CD4-positive, alpha-beta T cell treated with Interleukin-6 for 4 hours (primary cell): ENCODE measurements around the gene PDE4D.

Experiments used
- DNase-seq: peaks from one replicate; pipeline ENCODE4 v3.0.0-alpha.2; 2020; ENCODE audit warnings: mixed read lengths

Gene PDE4D

GRCh38 chr5:59648949-59649921, 244.3 kb downstream of the PDE4D start:
- no peak for DNase-seq

DNA sequence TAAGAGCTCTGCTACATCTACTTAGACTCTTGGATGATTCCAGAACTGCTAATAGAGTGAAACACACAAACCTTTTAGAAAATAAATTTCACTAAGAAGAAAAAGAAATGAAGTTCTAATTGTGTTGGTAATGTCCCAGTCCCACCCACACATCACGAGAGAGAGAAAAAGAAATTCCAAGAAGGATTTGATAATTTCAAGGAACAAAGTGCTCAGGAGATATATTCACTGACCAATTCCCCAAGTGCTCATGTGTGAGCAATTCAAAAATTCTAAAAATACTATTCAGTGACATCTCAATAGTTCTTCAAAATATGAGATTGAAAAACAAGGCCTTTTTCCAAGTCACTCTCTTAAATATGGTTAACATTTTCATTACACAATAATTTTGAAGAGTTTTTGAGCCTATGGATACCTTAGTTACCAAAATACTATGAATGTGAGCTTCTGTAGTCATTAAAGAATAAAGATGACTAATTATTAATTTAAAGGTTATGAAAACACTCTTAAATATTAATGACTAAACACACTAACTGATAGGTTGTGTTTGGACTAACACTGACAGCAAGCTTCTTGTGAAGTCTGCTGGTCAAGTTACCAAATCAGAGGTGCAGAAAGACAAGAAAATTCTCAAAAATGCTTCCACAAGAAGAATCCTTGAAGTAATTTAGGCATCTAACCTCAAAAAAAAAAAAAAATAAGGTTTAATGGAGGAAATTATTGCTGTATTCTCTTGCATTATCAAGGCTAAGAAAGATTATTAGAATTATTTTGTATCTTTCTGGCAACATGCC, 245.3 kb downstream of the PDE4D start:
- no peak for DNase-seq

GRCh38 chr5:59645380-59645779, 248.1 kb downstream of the PDE4D start:
- DNase-seq, result no peak

DNA sequence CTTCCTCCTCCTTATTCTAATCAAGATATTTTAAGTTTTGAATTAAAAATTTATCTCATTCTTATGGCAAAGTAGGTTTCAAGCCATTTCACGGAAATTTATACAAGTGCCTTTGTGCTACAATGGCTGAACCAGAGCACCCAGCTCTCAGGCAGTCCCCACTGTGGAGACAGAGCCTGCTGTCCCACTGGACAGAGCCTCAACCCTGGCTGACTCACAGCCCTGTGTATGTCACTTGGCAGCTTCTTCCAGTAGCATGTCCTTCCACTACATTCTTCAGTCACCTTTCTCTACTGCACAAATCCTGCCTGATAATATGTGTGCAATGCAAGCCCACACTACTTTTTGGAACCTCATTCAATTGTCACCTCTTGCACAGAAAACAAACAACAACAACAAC, 253.1 kb downstream of the PDE4D start:
- no peak for DNase-seq

- DNase-seq, result no peak
Observed at GRCh38 chr5:59637884-59638580, 255.5 kb downstream of the PDE4D start.

GRCh38 chr5:59629561-59629960, 264.0 kb downstream of the PDE4D start:
- no peak for DNase-seq

DNA sequence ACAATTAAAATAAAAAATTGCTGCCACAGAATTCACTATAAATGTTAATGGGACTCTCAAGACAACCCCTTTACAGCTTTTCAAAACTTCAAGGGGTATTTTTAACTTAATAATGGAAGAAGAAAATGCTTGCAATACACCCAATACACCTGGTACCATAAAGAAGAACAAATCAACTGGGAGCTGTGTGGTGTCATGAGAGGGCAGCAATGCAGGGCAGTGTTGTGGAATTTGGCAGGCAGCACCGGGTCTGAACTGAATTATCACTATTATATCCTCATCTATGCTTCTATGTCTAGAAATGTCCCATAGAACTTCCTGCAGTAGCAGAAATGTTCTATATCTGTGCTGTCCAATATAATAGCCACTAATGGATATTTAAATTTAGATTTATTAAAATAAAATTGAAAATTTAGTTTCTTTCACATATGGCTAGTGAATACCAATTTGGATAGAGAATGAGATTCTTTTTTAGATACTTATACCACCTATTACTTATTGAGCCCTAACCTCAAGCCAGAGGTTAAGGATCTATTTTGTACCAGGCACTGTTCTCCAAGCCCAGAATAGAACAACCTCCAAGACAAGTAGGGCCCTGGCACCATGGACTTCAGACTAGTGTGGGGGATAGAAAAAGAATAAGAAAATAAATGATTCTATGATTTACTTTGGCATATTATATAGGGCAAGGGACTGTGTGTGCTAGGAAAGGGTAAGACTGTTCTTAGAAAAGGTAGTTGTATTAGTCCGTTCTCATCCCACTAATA, 265.3 kb downstream of the PDE4D start:
- no peak for DNase-seq

DNA sequence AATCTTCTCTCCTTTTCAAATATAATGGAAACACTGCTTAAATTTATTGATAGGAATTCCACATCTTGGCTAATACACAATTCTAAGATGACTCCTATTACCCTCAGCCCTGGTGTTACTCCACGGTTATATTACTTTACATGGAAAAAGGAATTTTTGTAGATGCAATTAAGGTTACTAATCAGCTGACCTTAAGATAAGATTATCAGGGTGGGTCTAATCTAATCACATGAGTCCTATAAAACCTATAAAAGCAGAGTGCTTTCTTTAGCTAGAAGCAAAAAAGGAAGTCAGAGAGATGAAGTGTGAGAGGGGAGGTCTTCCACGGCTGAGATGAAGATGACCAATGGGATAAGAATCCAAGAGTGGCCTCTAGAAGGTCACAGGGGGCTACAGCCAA, 268.6 kb downstream of the PDE4D start:
- DNase-seq, result no peak

- no peak for DNase-seq
Observed at GRCh38 chr5:59622848-59623247, 270.7 kb downstream of the PDE4D start.

DNA sequence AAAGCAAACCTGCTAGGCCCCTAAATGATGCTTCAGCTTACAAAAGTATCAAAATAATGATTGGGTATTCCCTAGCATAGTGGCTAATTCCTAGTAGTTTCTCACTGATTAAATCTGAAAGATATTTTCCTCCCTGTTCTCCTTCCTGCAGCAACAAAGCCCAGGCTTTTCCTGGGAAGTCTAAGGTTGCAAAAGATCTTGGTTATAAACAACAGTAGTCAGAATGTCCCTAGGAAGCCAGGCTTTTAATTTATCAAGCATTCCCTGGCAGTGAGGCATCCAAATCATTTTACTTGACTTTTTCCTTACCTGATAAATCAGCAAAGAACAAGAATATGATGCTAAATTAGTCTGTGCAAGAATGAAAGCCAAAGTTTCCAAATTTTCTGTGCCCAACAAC, 272.0 kb downstream of the PDE4D start:
- no peak for DNase-seq

DNA sequence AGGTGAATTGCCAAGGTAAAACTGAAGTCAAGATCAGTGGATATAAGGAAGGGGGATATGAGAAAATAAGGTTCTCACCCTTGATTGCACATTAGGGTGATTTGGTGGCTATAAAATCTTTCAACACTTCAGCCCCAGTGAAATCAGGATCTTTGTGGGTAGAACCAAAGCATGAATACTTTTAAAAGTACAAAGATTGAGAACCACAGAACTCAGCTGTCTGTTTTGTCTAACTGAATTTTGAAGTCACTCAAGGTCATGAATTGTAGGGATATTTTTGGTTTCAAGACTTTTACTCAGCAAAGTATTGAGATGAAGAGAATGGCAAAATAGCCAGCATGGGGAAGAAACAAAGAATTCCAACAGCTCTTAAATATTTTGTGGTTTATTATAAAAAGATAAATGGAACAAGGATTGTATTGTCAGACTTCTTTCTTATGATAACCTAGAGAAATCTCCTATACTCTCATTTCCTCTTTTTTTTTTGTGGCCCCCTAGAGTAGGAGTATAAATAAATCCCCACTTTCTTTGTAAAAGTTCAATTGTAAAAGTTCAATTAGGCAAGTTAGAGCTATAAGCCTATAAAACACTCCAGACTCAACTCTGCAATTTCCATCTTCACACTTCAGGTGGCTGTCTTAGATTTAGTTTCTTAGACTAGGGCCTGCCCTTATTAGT, 272.9 kb downstream of the PDE4D start:
- DNase-seq, result no peak

DNA sequence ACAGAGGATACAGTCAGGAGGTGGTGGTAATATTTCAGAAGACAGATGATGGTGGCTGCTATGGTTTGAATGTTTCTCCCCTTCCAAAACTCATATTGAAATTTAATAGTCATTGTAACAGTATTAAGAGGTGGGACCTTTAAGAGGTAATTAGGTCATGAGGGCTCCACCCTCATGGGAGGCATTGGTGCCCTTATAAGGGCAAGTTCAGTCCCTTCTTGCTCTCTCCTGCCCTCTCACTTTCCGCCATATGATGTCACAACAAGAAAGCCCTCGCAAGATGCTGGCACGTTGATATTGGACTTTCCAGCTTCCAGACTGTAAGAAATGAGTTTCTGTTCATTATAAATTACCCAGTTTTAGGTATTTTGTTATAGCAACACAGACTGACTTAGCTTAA, 274.9 kb downstream of the PDE4D start:
- no peak for DNase-seq

DNA sequence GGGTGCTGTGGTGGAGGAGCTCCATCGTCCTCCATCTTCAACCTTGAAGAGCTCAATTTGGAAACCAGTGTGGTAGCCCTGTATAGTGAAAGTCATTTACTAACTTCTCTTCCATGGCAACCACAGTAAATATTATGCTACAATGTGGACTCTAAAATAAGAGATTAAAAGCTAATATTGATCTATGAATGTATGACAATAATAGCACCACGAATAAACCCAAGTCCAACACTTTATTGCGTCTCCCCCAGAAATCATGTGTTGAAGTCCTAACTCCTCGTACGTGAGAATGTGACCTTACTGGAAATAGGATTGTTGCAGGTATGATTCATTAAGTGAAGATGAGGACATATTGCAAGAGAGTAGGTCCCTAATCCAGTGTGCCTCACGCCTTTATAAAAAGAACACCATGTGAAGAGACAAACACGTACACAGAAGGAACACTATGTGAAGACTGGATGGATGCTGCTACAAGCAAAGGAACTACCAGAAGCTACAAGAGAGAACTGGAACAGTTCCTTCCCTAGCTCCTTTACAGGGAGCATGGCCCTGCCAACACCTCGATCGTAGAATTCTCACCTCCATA, 276.2 kb downstream of the PDE4D start:
- DNase-seq, result no peak

DNA sequence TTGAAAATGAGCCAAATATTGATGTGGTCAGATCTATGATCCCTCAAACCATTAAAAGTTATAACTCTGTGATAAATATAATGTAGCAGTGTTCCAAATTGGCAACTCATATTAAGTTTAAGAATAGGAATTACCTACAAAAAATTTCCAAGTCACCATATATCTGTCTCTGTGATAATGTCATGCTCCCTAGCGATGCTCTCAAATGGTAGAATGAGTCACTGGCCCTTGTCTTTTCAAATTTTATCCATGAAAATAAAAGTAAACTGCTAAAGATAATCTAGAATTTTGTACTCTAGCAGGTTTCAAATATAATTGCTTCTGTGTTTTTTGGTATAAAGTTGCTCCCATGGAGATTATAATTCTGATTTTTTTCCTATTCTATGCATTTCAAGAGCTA, 277.1 kb downstream of the PDE4D start:
- DNase-seq, result no peak

GRCh38 chr5:59615272-59615671, 278.3 kb downstream of the PDE4D start:
- DNase-seq, result no peak

GRCh38 chr5:59609501-59610265, 283.8 kb downstream of the PDE4D start:
- no peak for DNase-seq

- DNase-seq, result no peak
Observed at GRCh38 chr5:59608745-59609144, 284.8 kb downstream of the PDE4D start.

GRCh38 chr5:59607138-59607765, 286.3 kb downstream of the PDE4D start:
- no peak for DNase-seq

DNA sequence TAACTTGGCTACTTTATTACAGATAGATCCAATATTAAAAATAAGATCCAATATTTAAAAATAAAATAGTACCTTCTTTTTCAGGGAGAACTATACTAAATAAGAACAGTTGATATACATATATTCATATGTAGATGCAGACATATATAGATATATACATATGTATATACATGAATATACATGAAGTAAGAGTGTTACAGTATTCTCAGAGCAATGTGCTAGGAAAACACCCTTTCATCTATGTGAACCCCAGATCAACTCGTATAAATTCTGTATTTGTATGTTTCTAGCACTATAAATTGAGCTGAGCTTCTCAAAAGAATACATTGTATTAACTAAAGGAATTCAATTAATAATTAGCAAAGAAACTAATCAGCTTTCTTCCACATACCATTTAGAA, 287.6 kb downstream of the PDE4D start:
- DNase-seq, result no peak

GRCh38 chr5:59604111-59604510, 289.4 kb downstream of the PDE4D start:
- no peak for DNase-seq
